ENCODE measurements around the gene HOXB2. TPM values are rescaled to one million over a fixed set of nuclear protein-coding genes. Genes with fewer than 3 reads are reported as not detected.

The HOXB2 gene
- total RNA-seq, 1 experiment from 2014 or later = 27.0 TPM

DNA sequence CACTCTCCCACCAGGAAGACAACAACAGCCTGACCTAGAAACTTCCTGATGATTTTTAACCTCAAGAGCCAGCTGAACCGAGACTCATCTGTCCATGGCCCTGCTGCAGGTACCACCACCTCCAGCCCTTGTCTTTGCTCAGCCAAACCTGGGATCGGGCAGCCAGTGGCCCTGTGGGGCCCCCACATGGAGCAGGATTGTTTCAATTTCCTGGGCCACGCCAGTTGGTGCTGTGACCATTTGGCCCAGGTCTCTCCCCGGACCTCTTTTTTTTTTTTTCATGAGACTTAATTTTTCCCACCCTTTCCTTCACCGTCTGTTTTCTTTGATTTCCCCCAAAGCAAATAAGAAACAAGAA, 8.3 kb upstream of the HOXB2 start:
- DNase-seq (ENCODE audit: low spot score) = no peak

DNA sequence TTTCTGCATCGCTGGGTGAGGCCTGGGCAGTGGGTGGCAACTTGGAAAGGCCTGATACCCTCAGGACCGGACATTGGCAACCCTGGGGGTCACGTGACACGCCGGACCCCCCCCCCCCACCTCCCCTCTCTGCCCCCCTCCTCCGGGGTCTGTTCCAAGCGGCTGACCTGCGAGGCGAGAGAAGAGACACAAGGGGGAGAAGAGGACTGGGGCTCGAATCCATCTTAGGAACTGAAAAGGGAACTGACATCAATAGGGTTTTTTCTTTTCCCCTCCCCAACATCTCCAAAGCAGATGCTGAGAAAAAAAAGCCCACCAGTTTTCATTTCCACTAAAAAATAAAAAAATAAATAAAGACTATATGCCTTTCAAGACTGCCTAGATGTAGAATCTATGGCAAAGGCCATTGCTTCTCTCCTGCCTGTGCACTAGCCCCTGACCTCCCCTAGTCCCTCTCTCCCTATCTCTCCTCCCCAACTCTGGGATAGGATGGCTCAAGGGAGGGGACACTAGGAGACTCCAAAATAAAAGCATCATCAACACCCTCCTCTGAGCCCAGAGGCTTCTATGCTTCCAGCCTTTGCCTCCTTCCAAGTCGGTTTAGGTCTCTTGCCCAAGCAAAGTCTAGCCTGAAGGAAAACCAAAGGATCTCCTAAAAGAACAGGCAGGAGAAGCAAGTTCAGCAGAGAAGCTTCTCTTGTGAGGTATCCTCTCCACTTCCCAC, 7.7 kb upstream of the HOXB2 start:
- DNase-seq (ENCODE audit: low spot score) = no peak

DNA sequence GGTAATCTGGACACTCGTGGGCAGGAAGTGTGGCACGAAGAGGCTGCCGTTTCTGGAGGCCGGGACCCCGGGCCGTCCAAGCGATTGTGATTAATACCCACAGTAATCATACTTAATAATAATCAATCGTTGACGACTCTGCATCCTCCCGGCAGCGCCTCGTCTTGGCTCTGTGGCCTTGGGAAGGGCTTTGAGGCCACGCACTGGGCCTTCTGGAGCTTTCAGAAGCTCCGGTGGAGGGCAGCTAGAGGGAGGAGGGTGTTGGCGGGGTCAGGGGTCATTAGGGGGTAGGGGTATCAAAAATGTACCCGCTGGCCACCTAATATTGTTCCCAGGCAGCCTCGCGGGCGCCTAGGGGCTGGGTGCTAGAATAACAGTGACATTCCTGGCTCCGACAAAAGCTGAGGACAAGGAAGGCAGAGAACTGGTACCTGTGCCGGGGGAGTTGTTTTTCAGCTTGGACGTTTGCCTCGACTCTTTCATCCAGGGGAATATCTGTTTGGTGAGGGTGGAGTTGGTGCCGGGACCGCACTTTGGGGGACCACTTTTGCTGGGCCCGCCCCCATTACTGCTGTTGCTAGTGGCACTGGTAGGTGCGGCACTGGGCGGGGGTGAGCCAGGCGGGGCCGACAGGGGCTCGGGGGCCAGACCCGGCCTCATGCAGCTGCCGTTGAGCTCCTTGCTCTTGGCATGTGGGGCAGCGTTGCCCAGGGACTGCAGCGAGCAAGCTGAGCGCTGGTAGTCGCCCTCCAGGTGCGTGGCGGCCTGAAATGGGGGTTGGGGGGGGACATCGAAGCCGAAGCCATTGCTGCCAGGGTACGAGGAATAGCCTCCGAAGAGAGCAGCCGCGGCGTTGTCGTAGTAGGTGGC, 6.9 kb upstream of the HOXB2 start:
- no peak for DNase-seq (ENCODE audit: low spot score)

DNA sequence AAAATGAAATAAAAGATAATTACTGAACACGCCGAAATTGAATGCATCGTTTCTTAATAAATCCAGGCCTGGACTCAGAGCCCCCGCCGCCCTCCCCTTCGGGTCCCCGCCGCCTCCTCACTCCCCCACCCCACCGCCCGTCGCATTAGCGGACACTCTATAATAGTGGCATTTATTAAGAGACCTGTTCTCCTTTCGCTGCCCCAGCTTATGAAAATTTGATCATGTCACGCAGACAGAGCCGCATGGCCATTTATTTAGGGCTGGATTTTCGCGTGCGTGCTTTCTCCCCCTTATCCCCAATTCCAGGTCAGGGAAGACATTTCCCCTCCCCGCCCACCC, 6.3 kb upstream of the HOXB2 start:
- no peak for DNase-seq (ENCODE audit: low spot score)

DNA sequence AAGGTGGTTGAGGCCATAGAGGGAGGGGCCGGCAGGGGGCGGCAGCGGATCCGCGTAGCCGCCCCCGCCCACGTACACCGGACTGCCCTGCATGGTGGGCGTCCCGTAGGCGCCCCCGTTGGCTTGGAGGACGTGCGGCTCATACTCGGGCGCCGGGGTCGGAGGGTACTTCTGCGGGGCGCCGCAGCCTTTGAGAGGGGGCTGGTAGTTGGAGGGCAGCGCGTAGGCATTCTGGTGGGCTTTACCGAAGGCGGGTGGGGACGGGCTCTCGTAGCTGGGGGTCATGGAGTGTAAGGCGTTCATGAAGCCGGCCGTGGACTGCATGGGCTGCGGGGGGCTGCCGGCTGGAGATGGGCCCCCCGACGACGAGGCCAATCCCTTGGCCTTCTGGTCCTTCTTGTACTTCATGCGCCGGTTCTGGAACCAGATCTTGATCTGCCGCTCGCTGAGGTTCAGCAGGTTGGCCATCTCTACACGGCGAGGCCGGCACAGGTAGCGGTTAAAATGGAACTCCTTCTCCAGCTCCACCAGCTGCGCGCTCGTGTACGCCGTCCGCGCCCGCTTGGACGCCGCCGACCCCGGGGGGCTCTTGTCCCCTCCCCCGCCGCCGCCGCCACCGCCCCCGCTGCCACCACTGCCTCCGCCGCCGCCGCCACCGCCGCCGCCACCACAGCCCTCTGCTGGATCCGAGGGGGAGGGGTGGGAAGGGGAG, 5.7 kb upstream of the HOXB2 start:
- DNase-seq (ENCODE audit: low spot score) = no peak

DNA sequence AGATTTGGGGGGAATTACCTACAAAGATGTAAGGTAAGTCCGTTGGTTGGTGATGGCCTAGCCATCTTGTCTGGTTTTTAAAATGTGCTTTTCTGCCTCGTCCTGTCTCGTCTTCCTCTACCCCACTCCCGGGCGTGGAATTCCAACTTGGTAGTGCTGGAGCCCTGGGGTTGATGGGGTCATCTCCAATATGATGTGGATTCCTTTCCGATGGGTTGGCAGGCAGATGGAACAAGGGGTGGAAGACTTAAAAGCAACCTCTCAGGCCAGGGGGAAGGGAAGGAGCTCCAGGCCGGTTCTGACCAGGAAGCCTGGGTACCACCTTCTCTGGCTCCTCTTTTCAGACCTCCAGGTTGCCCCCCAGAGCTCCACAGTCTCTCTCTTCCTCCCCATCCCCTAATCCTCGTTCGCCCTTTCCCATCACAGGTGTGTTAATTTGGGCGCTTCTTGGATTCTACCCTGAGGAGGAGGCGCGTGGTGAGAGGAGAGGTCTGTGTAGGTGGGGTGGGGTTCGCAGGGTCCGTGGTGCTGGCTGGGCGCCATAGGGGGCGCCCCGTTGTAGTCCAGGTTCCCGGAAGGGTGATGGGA, 5.1 kb upstream of the HOXB2 start:
- no peak for DNase-seq (ENCODE audit: low spot score)

DNA sequence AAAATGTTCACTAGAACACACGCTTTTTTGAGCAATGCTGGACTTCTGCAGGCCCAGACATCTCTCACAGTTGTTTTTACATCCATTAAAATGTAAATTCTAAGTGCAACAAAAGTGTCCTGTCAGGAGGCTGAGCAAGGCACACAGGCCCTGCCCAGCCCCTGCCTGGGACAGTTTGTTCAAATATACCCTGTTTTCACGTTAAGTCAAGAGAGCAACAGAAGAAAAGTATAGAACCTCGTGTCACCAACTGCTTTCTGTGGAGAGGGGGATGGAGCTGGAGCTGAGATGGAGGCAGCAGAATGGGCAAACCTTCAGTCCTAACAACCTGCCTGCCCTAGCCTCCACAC, 4.3 kb upstream of the HOXB2 start:
- DNase-seq (ENCODE audit: low spot score) = no peak

DNA sequence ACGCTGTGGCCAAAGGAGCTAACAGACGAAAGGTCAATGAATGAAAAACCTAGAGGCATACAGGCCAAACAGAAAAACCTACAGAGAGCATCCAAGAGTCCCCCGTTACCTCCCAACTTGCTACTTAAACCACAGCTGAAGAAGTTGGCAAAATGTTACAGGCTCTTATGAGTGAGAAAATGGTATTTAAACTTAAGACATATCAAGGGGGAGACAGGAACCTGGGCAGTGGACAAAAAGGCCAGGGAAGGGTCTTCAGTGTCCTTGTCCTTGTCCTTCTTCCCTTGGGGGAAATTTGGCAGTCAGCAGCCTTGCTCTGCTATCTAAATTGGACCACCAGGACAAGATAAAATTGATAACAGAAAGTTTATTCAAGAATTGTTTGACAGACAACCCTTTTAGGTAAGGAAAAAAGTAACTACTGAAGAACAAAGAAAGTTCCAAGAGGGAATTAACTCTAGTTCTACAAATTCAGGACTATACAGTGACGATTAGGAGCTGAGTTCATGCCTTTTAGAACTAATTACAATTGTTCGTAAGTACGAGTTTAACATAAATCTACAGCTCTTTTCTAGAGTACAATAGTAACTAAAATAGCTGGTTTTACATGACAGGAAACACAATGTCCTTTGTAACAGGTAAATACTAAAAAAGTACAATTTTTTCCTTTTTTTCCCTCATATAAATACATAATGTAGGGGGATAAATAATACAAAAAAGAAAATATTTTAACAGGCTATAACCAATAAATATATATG, 3.8 kb upstream of the HOXB2 start:
- DNase-seq (ENCODE audit: low spot score) = no peak

DNA sequence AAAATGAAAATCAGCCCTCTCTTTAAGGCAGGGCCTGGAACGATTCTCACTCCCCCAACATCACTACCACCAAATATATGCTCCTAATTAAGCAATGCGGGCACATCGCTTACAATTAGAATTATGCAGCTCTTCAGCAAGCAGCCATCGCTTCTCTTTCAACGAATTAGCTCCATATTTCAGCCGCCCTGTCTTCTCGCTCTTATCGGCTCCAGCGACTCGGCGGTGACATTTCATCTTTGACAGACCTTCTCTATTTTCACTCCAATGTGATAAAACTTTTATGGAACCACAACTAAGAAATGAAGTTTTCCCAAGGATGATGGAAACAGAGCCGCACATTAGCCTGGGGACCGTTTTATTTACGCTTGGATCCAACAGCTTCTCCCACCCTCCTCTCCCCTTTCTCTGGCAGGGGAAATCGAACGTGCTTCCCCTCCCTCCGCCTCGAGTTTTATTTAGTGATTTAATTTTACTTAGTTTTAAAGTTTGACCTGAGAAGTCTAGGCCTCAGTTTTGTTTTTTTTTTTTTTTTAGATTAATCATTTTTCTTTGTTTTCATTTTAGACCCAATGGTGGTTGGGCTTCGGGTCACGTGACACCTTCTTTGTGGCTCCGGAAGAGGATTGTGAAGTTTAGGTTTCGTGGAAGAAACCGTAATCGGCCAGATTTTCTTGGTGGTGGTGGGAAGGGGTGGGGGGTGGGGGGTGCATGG, 3.1 kb upstream of the HOXB2 start:
- DNase-seq (ENCODE audit: low spot score) = no peak

DNA sequence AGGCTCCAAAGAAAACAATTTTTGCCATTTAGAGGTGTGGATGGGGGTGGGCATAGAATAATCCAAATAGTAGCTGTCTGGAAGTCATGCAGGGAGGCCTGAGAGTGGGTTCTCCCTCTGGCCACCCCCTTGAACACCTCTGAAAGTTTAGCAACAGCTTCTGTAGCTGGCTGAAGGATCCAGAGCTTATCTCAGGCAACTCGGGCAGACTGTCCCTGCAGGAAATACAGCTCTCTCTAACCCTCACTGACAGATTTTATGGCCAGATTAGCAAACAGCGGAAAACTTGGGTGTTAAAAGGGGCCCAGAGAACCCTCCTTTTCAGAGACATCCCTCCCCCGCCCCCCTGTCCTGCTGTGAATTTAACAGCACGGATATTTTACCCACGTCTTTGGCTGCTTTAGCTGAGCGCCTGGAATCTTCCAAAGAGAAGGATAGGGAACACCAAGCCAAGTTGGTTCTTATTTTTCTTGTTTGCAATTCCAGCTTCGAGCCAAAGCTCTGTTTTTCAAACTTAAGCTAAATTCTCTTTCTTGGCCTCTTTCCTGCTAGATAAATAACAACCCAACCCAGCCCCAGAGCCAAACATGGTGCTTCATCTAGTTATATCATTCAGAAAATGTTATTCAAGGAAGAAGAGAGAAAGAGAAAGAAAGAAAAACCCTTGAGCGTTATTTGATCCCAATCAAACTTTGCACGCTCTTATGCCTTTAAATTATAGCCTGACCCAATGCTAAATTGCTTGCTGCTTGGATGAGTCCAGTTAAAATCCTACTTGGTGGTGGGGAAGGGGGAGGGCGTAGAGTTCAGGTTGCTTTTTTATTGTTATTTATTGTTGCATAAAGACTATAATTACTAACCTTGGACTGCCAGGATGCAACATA, 2.3 kb upstream of the HOXB2 start:
- DNase-seq (ENCODE audit: low spot score) = no peak

DNA sequence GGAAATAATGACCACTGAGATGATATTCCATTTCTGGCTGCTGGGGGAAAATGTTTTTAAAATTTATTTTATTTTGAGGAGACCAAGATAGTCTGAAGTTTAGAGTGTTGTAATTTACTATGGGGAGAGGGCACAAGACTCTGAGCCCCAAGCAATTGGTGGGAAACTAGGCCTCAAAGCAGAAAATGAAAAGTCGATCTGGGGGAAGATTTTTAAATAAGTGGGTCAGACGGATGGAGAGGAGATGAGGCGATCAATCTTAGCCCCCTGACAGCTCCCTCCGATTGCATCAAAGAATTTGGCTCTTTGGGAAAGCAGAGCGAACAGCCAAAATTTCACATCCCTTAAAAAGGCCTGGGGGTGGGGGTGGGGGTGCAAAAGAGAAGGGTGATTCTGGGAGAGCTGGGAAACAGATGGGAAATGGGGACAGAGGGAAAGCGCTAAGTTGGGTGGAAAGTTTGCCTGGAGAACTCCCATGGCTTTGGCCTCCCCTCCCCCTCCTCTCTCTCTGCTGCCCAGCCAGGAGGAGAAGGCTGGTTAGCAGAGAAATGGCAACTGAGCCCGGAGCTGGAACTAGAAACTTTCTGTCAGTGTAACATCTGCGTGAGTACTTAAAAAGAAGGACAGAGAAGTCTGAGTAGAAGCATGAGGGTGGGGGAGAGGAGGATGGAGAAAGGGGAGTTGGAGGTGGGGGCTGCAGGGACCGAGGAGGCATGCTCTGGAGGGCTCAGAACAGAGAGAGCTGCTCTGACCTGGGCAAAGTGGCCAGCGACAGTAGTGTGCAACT, 1.4 kb upstream of the HOXB2 start:
- DNase-seq (ENCODE audit: low spot score) = no peak

DNA sequence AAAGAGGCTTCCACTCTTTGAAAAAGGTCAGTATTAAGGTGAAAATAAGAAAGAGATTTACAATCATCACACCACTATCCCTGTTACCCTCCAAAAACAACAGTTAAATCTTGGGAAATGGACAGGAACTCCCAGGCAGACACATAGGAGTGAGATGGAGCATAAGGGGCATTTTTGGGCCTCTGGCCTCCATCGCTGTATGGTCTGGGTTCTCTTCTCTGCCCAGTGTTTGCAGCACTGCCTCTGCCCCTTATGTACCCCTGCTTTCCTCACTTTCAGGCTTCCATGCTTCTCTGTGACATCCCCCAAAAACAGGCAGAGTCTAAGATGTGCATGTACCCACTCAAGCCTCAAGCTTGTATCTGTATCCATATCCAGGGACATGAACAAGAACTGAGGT, 630 bp upstream of the HOXB2 start:
- no peak for DNase-seq (ENCODE audit: low spot score)

DNA sequence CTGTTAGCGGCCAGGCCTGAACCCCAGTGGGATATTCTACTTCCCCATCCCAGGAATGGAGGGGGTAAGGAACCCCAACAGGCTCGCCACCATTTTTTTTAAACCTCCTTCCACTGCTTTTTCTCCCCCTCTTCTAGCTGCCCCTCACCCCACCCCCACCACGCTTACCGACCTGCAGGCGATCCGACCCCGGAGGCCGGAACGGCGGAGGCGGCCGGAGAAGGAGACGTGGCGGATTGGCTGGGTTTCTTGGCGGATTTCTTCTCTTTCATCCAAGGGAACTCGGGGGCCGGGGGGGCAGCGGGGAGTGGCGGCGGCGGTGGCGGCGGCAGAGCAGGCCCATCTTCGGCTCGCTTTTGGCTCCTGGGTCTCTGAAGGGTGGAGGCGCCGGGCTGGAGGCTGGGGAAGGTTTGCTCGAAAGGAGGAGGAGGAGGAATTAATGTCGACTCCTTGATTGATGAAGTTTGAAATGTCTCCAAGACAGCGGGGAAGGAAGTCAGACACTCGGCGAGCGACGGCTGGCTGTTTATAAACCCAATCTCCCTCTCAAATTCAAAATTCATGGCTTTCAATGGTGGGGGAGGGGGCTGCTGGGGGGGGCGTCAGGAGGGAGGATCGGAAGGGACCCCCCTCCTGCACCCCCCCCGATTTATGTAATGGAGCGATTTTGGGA, 424 bp downstream of the HOXB2 start:
- peak; percentile 92 for DNase-seq (ENCODE audit: low spot score)

DNA sequence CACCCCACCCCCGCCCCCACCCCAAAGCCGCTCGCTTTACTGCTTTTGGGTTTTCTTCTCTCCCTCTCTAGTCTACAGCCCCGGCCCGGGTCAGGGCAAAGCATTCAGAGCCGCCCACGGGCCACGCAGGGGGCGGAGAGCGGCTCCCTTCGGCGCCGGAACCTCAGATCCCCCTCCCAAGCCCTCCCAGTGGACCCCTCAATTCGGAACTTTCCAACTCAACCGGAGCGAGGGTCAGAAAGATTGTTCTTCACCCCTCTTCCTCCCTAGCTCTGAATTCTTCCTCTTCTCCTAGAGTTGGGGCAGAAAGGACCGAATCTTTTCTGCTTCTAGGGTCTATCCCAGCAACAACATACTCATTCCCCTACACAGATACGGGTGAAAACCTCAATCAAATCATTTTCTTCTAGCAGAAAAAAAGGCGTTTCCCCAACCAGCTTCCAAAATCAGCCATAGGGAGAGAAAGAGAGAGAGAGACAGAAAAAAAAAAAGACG, 1.0 kb downstream of the HOXB2 start:
- DNase-seq (ENCODE audit: low spot score) = no peak

DNA sequence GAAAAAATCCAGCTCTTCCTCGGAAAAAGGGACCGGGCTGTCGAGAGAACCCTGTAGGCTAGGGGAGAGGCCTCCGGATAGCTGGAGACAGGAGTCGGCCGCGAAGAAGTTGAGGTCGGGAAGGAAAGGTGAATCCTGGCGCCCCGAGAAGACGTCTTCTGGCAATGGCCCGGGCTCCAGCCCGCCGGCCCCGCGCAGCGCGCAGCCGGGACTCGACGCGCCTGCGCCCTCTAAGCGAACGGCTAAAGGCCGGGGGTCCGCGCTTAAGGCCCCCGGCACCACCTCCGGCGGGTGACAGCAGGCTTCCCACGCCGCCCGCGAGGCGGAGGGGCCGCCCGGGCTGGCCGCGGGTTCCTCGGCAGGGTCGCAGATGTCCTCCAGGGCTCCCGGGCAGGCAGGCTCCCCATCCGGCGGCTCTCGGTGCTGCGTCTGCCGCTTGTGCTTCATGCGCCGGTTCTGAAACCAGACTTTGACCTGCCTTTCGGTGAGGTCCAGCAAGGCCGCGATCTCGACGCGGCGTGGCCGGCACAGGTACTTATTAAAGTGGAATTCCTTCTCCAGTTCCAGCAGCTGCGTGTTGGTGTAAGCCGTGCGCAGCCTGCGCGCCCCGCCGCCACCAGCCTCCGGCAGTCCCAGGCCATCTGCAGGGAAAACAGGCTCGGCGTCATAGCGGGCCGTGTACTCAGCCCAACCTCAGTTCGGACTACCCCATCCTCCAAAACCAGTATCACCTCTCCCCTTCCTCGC, 1.6 kb downstream of the HOXB2 start:
- peak; percentile 62 for DNase-seq (ENCODE audit: low spot score)

DNA sequence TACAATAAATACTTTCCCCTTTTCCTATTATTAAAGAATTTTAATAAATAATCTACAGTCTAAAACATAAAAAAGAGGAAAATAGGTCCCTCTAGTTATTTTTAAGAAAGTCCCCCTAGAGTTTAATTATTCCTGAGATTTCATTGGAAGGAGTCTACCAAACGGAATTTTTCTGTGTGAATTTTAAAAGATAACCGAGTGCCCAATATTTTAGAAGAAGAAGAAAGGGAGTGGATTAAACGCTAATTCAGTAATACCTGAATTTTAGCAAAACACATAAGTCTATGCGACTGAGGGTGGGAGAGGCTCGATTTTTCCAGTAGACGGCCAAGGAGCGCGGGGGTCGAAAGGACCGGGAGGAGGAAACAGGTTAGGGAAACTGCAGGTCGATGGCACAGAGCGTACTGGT, 2.2 kb downstream of the HOXB2 start:
- DNase-seq (ENCODE audit: low spot score) = no peak

DNA sequence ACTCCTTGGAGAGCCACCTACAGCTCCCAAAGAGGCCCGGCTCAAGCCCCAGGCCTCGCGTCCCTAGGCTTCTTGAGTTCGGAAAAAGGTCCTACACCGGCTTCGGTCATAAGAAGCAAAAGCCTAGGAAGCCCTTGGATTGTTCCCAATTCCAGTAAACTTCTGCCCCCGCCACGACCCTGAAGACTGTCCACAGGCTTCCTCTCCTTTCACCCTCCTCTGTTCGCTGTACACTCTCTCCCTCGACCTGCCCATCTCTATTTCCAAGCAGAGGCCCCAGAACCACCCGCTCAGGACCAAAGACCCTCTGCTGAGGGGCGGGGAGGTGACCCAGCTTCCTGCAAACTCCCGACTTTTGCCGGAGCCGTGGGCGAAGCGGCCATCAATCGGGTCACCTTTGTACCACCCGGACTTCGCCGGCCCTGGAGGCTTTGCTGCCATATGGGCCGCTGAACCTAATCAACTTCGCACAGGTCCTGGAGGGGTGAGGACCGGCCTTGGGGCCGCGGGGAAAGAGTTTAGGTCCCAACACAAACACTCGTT, 2.7 kb downstream of the HOXB2 start:
- no peak for DNase-seq (ENCODE audit: low spot score)

Data from A172 (cell line).